Ishikawa (cell line): ENCODE data around the gene BIRC7.

ENCODE experiments used
- MAX ChIP-seq: IDR thresholded peaks from 2 replicates; pipeline ENCODE4 v1.6.1; 2012
- TAF1 ChIP-seq: IDR thresholded peaks from 2 replicates; pipeline ENCODE4 v1.6.1; 2012; ENCODE audit warnings: low read depth, mild to moderate bottlenecking

GRCh38 chr20:63280929-63281545 is 45.3 kb downstream of the BIRC7 start:
- TF ChIP-seq TAF1 (no peak), MAX (no peak)
